Daoy (cell line): ENCODE results near the gene TENT4B. TPM values are rescaled to one million over a fixed set of nuclear protein-coding genes. Genes with fewer than 3 reads are reported as not detected.

Experiments used
- DNase-seq: peaks from one replicate; pipeline ENCODE4 v3.0.0-alpha.2; 2015; ENCODE audit warnings: low read depth
- total RNA-seq: library from RNA; depleted of rRNA; stranded (reverse); fragments of >200 nt; shearing (Covaris generic); gene quantifications from 2 replicates; pipeline ENCODE4 v1.2.3, GENCODE V29; 2014

Gene TENT4B
- total RNA-seq, 1 experiment from 2014 or later: 6.5 TPM

- no peak for DNase-seq
Observed at GRCh38 chr16:50256604-50257003, 103.5 kb downstream of the TENT4B start.

GRCh38 chr16:50257876-50258275 is 104.8 kb downstream of the TENT4B start:
- no peak for DNase-seq

- peak; percentile 27 for DNase-seq
Observed at GRCh38 chr16:50259334-50260205, 106.5 kb downstream of the TENT4B start.

- DNase-seq: no peak
Observed at GRCh38 chr16:50260206-50261159, 107.4 kb downstream of the TENT4B start.

GRCh38 chr16:50261160-50261706 is 108.1 kb downstream of the TENT4B start:
- DNase-seq: no peak

GRCh38 chr16:50261707-50262235 is 108.7 kb downstream of the TENT4B start:
- no peak for DNase-seq

- no peak for DNase-seq
Observed at GRCh38 chr16:50263060-50263909, 110.2 kb downstream of the TENT4B start.

GRCh38 chr16:50263940-50264929 is 111.1 kb downstream of the TENT4B start:
- DNase-seq: no peak

GRCh38 chr16:50265260-50265659 is 112.2 kb downstream of the TENT4B start:
- no peak for DNase-seq

- DNase-seq: no peak
Observed at GRCh38 chr16:50265716-50266336, 112.7 kb downstream of the TENT4B start.

GRCh38 chr16:50266337-50267091 is 113.4 kb downstream of the TENT4B start, which contains the start of gene ADCY7:
TSS of gene ADCY7 (plus strand) at chr16:50266551. CDS start at chr16:50288180, 21,629 bp downstream.
- peak; percentile 91 for DNase-seq

GRCh38 chr16:50267151-50267631 is 114.1 kb downstream of the TENT4B start:
- no peak for DNase-seq

GRCh38 chr16:50267651-50268050 is 114.5 kb downstream of the TENT4B start:
- DNase-seq: no peak

- no peak for DNase-seq
Observed at GRCh38 chr16:50268352-50268751, 115.2 kb downstream of the TENT4B start.

- no peak for DNase-seq
Observed at GRCh38 chr16:50269061-50269705, 116.1 kb downstream of the TENT4B start.

- DNase-seq: no peak
Observed at GRCh38 chr16:50269769-50270509, 116.8 kb downstream of the TENT4B start.
